Endothelial cell of umbilical vein (primary cell): ENCODE results near the gene CORO2B. TPM values are rescaled to one million over a fixed set of nuclear protein-coding genes. Genes with fewer than 3 reads are reported as not detected.

ENCODE experiments used
- BruUV-seq: library from RNA; stranded (reverse); fragments of 400-500 nt; replicated peaks from 2 replicates; lab custom pipeline; 2021; lab: Mats Ljungman, UMichigan
- CTCF ChIA-PET: fragments of 300-600, 350-600 bp; sonication (Branson Sonifier 250); formaldehyde crosslinking; loops from one replicate; lab custom pipeline; 2021; ENCODE audit warnings: antibody characterized with exemption, inconsistent platforms; lab: Charles Lee
- POLR2A ChIA-PET: fragments of 300-600, 350-600 bp; sonication (Branson Sonifier 250); formaldehyde crosslinking; loops from one replicate; lab custom pipeline; 2021; ENCODE audit warnings: antibody characterized with exemption, inconsistent platforms; lab: Charles Lee
- DNase-seq: peaks from one replicate; pipeline ENCODE4 v3.0.0-alpha.2; 2011; ENCODE audit warnings: low read depth, low spot score
- FAIRE-seq: peaks from 2 replicates; lab custom pipeline; 2011; peaks lifted over from hg19 to GRCh38; lab: Jason Lieb, UNC
- H2AFZ ChIP-seq: 2 replicates; pipeline ENCODE4 v1.6.0; 2012; ENCODE audit warnings: low read depth, low read length, control low read depth, inconsistent platforms
- H3K27ac ChIP-seq: 2 replicates; pipeline ENCODE4 v1.5.1; 2011; ENCODE audit warnings: low read depth, mild to moderate bottlenecking, control low read depth, low read length, moderate library complexity; ENCODE audit not compliant: insufficient read depth
- H3K27me3 ChIP-seq, 2 experiments: 2 replicates each; pipeline versions ENCODE4 v1.6.0 to v1.6.1; 2011; ENCODE audit warnings: low read length in 2 of 2, mixed read lengths in 1 of 2; ENCODE audit not compliant: control insufficient read depth in 2 of 2, insufficient read depth in 2 of 2
- H3K36me3 ChIP-seq, 2 experiments: 2 replicates in 1 of 2; 3 replicates in 1 of 2; pipeline ENCODE4 v1.5.1; 2011; ENCODE audit warnings: low read length in 2 of 2, mild to moderate bottlenecking in 1 of 2, moderate library complexity in 1 of 2; ENCODE audit not compliant: control insufficient read depth in 2 of 2, insufficient read depth in 2 of 2; ENCODE audit errors: extremely low read depth in 1 of 2
- H3K4me1 ChIP-seq: 3 replicates; pipeline ENCODE4 v1.5.1; 2011; ENCODE audit warnings: mild to moderate bottlenecking, low read length; ENCODE audit not compliant: control insufficient read depth, insufficient read depth; ENCODE audit errors: extremely low read depth
- H3K4me2 ChIP-seq: 2 replicates; pipeline ENCODE4 v1.6.1; 2011; ENCODE audit warnings: low read length, control low read depth, mixed read lengths; ENCODE audit not compliant: insufficient read depth
- H3K4me3 ChIP-seq, 3 experiments: fragments of 200-600 bp in 1 of 3; sonication (generic), shearing (Covaris generic) in 1 of 3; replicated peaks in 1 of 3; 2 replicates each; pipeline ENCODE4 v1.5.1; 2011 to 2016; ENCODE audit warnings: control low read depth in 3 of 3, low read length in 3 of 3, mild to moderate bottlenecking in 2 of 3, inconsistent platforms in 1 of 3, low read depth in 1 of 3, moderate library complexity in 1 of 3; ENCODE audit not compliant: insufficient read depth in 1 of 3
- H3K79me2 ChIP-seq: 2 replicates; pipeline ENCODE4 v1.6.0; 2012; ENCODE audit warnings: low read length, inconsistent platforms; ENCODE audit not compliant: control insufficient read depth, insufficient read depth
- H3K9ac ChIP-seq: replicated peaks from 2 replicates; pipeline ENCODE3; 2011; ENCODE audit warnings: low read length, control low read depth; ENCODE audit not compliant: insufficient read depth; ENCODE audit errors: extremely low read depth
- H3K9me1 ChIP-seq: replicated peaks from 3 replicates; pipeline ENCODE4 v1.6.0; 2011; ENCODE audit warnings: mild to moderate bottlenecking, low read length; ENCODE audit not compliant: control insufficient read depth, insufficient read depth; ENCODE audit errors: extremely low read depth
- H3K9me3 ChIP-seq: replicated peaks from 2 replicates; pipeline ENCODE4 v1.5.1; 2012; ENCODE audit warnings: low read length, inconsistent platforms; ENCODE audit not compliant: control insufficient read depth, insufficient read depth
- H4K20me1 ChIP-seq: replicated peaks from 2 replicates; pipeline ENCODE3; 2011; ENCODE audit warnings: mild to moderate bottlenecking, low read length; ENCODE audit not compliant: control insufficient read depth, insufficient read depth; ENCODE audit errors: extremely low read depth
- CTCF ChIP-seq, 2 donors: IDR thresholded peaks; 1 replicate in 1 of 2; 2 replicates in 1 of 2; pipeline ENCODE4 v1.5.1; 2011; ENCODE audit warnings: low read length in 2 of 2, mild to moderate bottlenecking in 2 of 2, moderate library complexity in 2 of 2, control low read depth in 1 of 2, inconsistent platforms in 1 of 2, low read depth in 1 of 2; ENCODE audit not compliant: insufficient read depth in 1 of 2; ENCODE audit errors: extremely low read depth in 1 of 2
- EZH2 ChIP-seq: IDR thresholded peaks from 2 replicates; pipeline ENCODE4 v1.6.1; 2012; ENCODE audit warnings: borderline replicate concordance, low read depth, mild to moderate bottlenecking, moderate library complexity, low read length, inconsistent platforms; ENCODE audit not compliant: severe bottlenecking
- FOS ChIP-seq: IDR thresholded peaks from 2 replicates; pipeline ENCODE4 v1.6.1; 2011; ENCODE audit warnings: mild to moderate bottlenecking, low read length, moderate library complexity, borderline replicate concordance; ENCODE audit not compliant: insufficient read depth
- GATA2 ChIP-seq: IDR thresholded peaks from 2 replicates; pipeline ENCODE4 v1.7.0; 2011; ENCODE audit warnings: low read depth, mild to moderate bottlenecking, moderate library complexity, mixed read lengths, low read length; ENCODE audit not compliant: insufficient read length, insufficient read depth
- JUN ChIP-seq: IDR thresholded peaks from 2 replicates; pipeline ENCODE4 v1.6.1; 2011; ENCODE audit warnings: borderline replicate concordance, low read depth; ENCODE audit not compliant: insufficient read length, insufficient read depth
- MYC ChIP-seq: IDR thresholded peaks from one replicate; pipeline ENCODE4 v1.6.1; 2011; ENCODE audit warnings: mild to moderate bottlenecking, low read depth, low read length
- POLR2A ChIP-seq: IDR thresholded peaks from 2 replicates; pipeline ENCODE4 v1.6.1; 2012; ENCODE audit warnings: low read depth, mild to moderate bottlenecking, control low read depth, low read length
- POLR2AphosphoS5 ChIP-seq: IDR thresholded peaks from 2 replicates; pipeline ENCODE4 v1.6.1; 2012; ENCODE audit warnings: low read depth, mild to moderate bottlenecking, control low read depth, low read length, moderate library complexity; ENCODE audit not compliant: insufficient read depth
- dilution Hi-C: fragments of 300-500 bp; cut with MboI; formaldehyde crosslinking; loops from one replicate; pipeline ENCODE4 v1.15.0; 2019; ENCODE audit warnings: low sequenced_read_pairs; ENCODE audit not compliant: extremely low pct_ligation_motif_present
- intact Hi-C: fragments of 100-400 bp; cut with micrococcal nuclease; formaldehyde crosslinking; loops from one replicate; pipeline ENCODE4 v1.10.0; 2022
- polyA plus RNA-seq, 4 experiments: library from polyadenylated mRNA; depleted of rRNA in 3 of 4; stranded (reverse) in 3 of 4; unstranded in 1 of 4; fragments of >200 nt; gene quantifications; 2 replicates each; pipeline versions ENCODE4 v1.2.1 to v1.2.3, GENCODE V29; 2011 to 2012; ENCODE audit warnings: missing spikeins in 1 of 4
- total RNA-seq: library from RNA; stranded (reverse); gene quantifications from 2 replicates; pipeline ENCODE4 v1.2.3, GENCODE V29; 2021
- TF ChIP-seq, protein P1 (sequence below): IDR thresholded peaks from 2 replicates; pipeline ENCODE4 v1.6.1; 2011; ENCODE audit not compliant: insufficient read depth, insufficient read length

CORO2B gene
- total and polyA plus RNA-seq, 2 donors (not counting 3 experiments of a cell fraction or from before 2014, with no cell fraction given), result 2.4 to 3.7 TPM

DNA sequence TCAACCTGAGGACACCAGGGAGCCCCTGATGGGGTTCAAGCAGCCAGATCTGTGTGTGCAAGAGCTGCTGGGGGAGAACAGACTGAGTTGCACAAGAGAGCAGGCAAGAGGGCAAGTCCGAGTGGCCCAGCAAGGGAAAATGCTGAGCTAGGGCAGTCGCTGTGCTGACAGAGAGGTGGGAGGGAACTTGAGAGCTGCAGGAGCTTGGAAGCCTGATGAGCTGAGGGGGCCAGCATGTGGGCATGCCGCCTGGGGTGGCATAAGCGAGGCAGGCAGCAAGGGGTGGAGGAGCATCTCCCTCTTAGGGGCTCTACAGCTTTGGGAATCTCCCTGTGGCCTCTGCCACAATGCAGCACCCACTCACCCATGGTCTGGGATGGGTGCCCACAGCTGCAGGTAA, 4.7 kb upstream of the CORO2B start:
- Histone ChIP-seq H3K9ac (no peak overlapping the region), H4K20me1 (no peaks in the 10 kb centered on the region), H3K27ac (no peak overlapping the region), H3K4me2 (no peak overlapping the region), H3K9me3 (no peaks in the 10 kb centered on the region), H3K4me1 (peaks cover 9% of the 10 kb centered on the region), H3K36me3 (no peaks in the 10 kb centered on the region), H3K9me1 (no peaks in the 10 kb centered on the region), H2AFZ (no peak overlapping the region), H3K27me3 (peaks cover 38 to 47% of the 10 kb centered on the region in 2 experiments), H3K79me2 (no peaks in the 10 kb centered on the region), H3K4me3 (no peak overlapping the region)
- ChIA-PET CTCF (interaction anchor here (1.0 to 7.2 kb wide), 8 partner anchors 10 to 351 kb away, joined by 3 to 52 read pairs (median 4); no protein-coding TSS in a partner anchor), POLR2A (no interaction called here)
- FAIRE-seq (no peak), DNase-seq (no peak)
- dilution Hi-C loops, result no loop called here
- BruUV-seq, result no TSS peak
- TF ChIP-seq JUN (no peak), CTCF (IDR thresholded peaks at IDR 0.05; ENCODE audit: extremely low read depth in 1 of 2, insufficient read depth in 1 of 2, low read depth in 1 of 2, low read length in 2 of 2) (no peak), EZH2 (no peak), FOS (no peak), POLR2A (no peak), GATA2 (no peak), MYC (no peak), POLR2AphosphoS5 (no peak)
- TF ChIP-seq, protein P1, sequence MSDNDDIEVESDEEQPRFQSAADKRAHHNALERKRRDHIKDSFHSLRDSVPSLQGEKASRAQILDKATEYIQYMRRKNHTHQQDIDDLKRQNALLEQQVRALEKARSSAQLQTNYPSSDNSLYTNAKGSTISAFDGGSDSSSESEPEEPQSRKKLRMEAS, result no peak
- intact Hi-C loops, result no loop called here
